ENCODE measurements around the gene OTUD7B. TPM values are rescaled to one million over a fixed set of nuclear protein-coding genes. Genes with fewer than 3 reads are reported as not detected.
A peak's percentile ranks its signal among the peaks of the same experiment; 100 is the strongest.

OTUD7B gene
- total RNA-seq, 1 experiment from 2014 or later, result 11.5 TPM

GRCh38 chr1:149899460-149900284, 110.9 kb downstream of the OTUD7B start, which contains the start of gene BOLA1:
TSS of gene BOLA1 (plus strand) at chr1:149899568. CDS start at chr1:149900060, 492 bp downstream.
- TSS peak; percentile 82 for BruUV-seq (replicated peaks)
- CTCF ChIA-PET, result no interaction called here
- Histone ChIP-seq H3K9me3 (ENCODE audit: low read length) (no peaks in the 10 kb centered on the region), H3K36me3 (ENCODE audit: low read depth, low read length) (no peaks in the 10 kb centered on the region), H3K9me2 (replicated peaks; ENCODE audit: low read length) (no peaks in the 10 kb centered on the region), H3K79me2 (ENCODE audit: low read length) (peaks cover 5% of the 10 kb centered on the region; the same call in 1 of the 2 replicates), H3K4me2 (ENCODE audit: low read length) (peak within 1 kb of the TSS; percentile 90), H3K4me3 (ENCODE audit: low read length) (peak within 1 kb of the TSS; percentile 68), H4K20me1 (ENCODE audit: low read length) (no peaks in the 10 kb centered on the region), H3F3A (ENCODE audit: low read length, unreplicated experiment) (no peaks in the 10 kb centered on the region), H3K27ac (ENCODE audit: low read length) (peak within 1 kb of the TSS; percentile 15; the same call in 1 of the 2 replicates), H2AFZ (ENCODE audit: low read length) (peak within 1 kb of the TSS; percentile 95), H3K4me1 (ENCODE audit: insufficient read depth, low read length) (peaks cover 7% of the 10 kb centered on the region; the same call in 1 of the 2 replicates), H3K9ac (ENCODE audit: low read length) (peak within 1 kb of the TSS; percentile 75), H3K27me3 (ENCODE audit: low read length) (no peaks in the 10 kb centered on the region)
- intact Hi-C loops (cut with micrococcal nuclease), result loop anchor here (10.0 kb wide), 1 partner anchor 285 kb away; no protein-coding TSS in a partner anchor
- peak; percentile 98 for ATAC-seq
- DNase-seq, result peak; percentile 94
- TF ChIP-seq CTCF (conservative IDR thresholded peaks at IDR 0.05; ENCODE audit: low read depth, low read length) (no peak), EZH2 (IDR thresholded peaks at IDR 0.05; ENCODE audit: low read length, unreplicated experiment) (no peak), EZH2phosphoT487 (IDR thresholded peaks at IDR 0.05; ENCODE audit: borderline replicate concordance, low read length) (no peak)
- POLR2A ChIA-PET (ENCODE audit: unreplicated experiment), result no interaction called here

GRCh38 chr1:149896575-149896974, 114.0 kb downstream of the OTUD7B start:
- Histone ChIP-seq H3K9me3 (ENCODE audit: low read length) (no peaks in the 10 kb centered on the region), H3K4me1 (ENCODE audit: insufficient read depth, low read length) (peaks cover 7% of the 10 kb centered on the region; the same call in 1 of the 2 replicates), H3F3A (ENCODE audit: low read length, unreplicated experiment) (no peaks in the 10 kb centered on the region), H3K9me2 (replicated peaks; ENCODE audit: low read length) (no peaks in the 10 kb centered on the region), H3K27me3 (ENCODE audit: low read length) (no peaks in the 10 kb centered on the region), H4K20me1 (ENCODE audit: low read length) (no peaks in the 10 kb centered on the region), H2AFZ (ENCODE audit: low read length) (no peak overlapping the region), H3K36me3 (ENCODE audit: low read depth, low read length) (no peaks in the 10 kb centered on the region), H3K9ac (ENCODE audit: low read length) (no peak overlapping the region), H3K27ac (ENCODE audit: low read length) (no peak overlapping the region), H3K79me2 (ENCODE audit: low read length) (peaks cover 5% of the 10 kb centered on the region; the same call in 1 of the 2 replicates), H3K4me2 (ENCODE audit: low read length) (no peak overlapping the region), H3K4me3 (ENCODE audit: low read length) (no peak overlapping the region)
- TF ChIP-seq EZH2phosphoT487 (IDR thresholded peaks at IDR 0.05; ENCODE audit: borderline replicate concordance, low read length), result no peak
- no peak for TF ChIP-seq CTCF (conservative IDR thresholded peaks at IDR 0.05; ENCODE audit: low read depth, low read length)
- no peak for TF ChIP-seq EZH2 (IDR thresholded peaks at IDR 0.05; ENCODE audit: low read length, unreplicated experiment)
- intact Hi-C loops (cut with micrococcal nuclease), result loop anchor here (10.0 kb wide), 1 partner anchor 288 kb away; no protein-coding TSS in a partner anchor
- POLR2A ChIA-PET (ENCODE audit: unreplicated experiment), result no interaction called here
- ATAC-seq (no peak), DNase-seq (no peak)
- CTCF ChIA-PET, result no interaction called here
- BruUV-seq (replicated peaks), result no TSS peak

DNA sequence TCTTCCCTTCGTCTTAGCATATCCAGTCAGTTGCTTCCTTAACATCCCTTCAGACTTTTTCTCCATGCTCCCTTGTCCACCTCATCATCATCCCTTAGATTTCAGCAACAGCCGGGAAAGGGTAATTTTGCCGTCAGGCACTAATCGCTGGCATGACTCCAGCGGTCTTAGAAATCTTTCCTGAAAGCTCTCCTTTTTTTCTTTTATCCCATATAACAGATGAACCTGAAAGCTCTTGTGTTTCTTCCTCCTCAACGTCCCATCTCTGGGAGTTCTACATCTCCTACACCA, 121.6 kb downstream of the OTUD7B start:
- TF ChIP-seq EZH2 (IDR thresholded peaks at IDR 0.05; ENCODE audit: low read length, unreplicated experiment) (no peak), CTCF (conservative IDR thresholded peaks at IDR 0.05; ENCODE audit: low read depth, low read length) (no peak)
- no peaks in the 10 kb centered on the region for H3K27me3 ChIP-seq (ENCODE audit: low read length)
- no peaks in the 10 kb centered on the region for H3K9me3 ChIP-seq (ENCODE audit: low read length)
- intact Hi-C loops (cut with micrococcal nuclease), result loop anchor here (1.0 kb wide), 3 partner anchors 50 to 178 kb away; partner anchors contain the start of gene VPS45
- peak overlapping the region; percentile 91 for H3K4me2 ChIP-seq (ENCODE audit: low read length)
- ChIA-PET CTCF (interaction anchor here (0.6 to 1.0 kb wide), 3 partner anchors 51 to 298 kb away, joined by 3 to 8 read pairs (median 4); no protein-coding TSS in a partner anchor), POLR2A (ENCODE audit: unreplicated experiment) (no interaction called here)
- peaks cover 27% of the 10 kb centered on the region for H3K4me1 ChIP-seq (ENCODE audit: insufficient read depth, low read length)
- no peaks in the 10 kb centered on the region for H3K9me2 ChIP-seq (replicated peaks; ENCODE audit: low read length)
- H3K79me2 ChIP-seq (ENCODE audit: low read length), result peaks cover 14% of the 10 kb centered on the region; the same call in 1 of the 2 replicates
- BruUV-seq (replicated peaks), result no TSS peak
- H4K20me1 ChIP-seq (ENCODE audit: low read length), result no peaks in the 10 kb centered on the region
- no peaks in the 10 kb centered on the region for H3K36me3 ChIP-seq (ENCODE audit: low read depth, low read length)
- peak overlapping the region; percentile 77 for H3K4me3 ChIP-seq (ENCODE audit: low read length)
- H3K9ac ChIP-seq (ENCODE audit: low read length), result peak overlapping the region; percentile 79
- ATAC-seq (no peak), DNase-seq (peak; percentile 56)
- peaks cover 12% of the 10 kb centered on the region for H3F3A ChIP-seq (ENCODE audit: low read length, unreplicated experiment)
- H3K27ac ChIP-seq (ENCODE audit: low read length), result peak overlapping the region; percentile 93
- H2AFZ ChIP-seq (ENCODE audit: low read length), result peak overlapping the region; percentile 75

Measured in PC-3 (cell line).